Caki2 (cell line): ENCODE measurements around the gene PTK7. TPM values are rescaled to one million over a fixed set of nuclear protein-coding genes. Genes with fewer than 3 reads are reported as not detected.

Experiments
- DNase-seq: peaks from one replicate; pipeline ENCODE4 v3.0.0-alpha.2; 2015; ENCODE audit warnings: low read depth
- in situ Hi-C: cut with HindIII; loops from 2 replicates; pipeline ENCODE4 v1.10.0; 2016; ENCODE audit warnings: low sequenced_read_pairs, low pct_unique_long_range_greater_than_20kb, mixed read lengths
- total RNA-seq: library from RNA; depleted of rRNA; stranded (reverse); fragments of >200 nt; shearing (Covaris generic); gene quantifications from 2 replicates; pipeline ENCODE4 v1.2.3, GENCODE V29; 2014; ENCODE audit warnings: low replicate concordance

Gene PTK7
- total RNA-seq, 1 experiment from 2014 or later: 69.5 TPM

DNA sequence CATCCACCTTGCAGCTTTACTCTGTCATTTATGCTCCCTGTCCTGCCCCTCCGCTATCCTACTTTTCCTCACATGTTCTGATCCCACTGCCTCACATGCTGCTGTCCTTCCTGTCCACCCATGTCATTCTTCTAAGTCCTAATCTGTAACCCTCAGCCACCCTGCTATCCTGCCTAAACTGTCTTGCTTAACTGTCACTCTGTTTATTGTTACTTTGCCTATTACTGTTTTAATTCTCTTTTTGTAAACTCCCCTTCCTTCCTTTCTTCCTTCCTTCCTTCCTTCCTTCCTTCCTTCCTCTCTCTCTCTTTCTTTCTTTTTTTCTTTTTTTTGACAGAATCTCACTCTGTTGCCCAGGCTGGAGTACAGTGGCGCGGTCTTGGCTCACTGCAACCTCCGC is 107.3 kb downstream of the PTK7 start:
- in situ Hi-C loops: no loop called here
- no peak for DNase-seq

DNA sequence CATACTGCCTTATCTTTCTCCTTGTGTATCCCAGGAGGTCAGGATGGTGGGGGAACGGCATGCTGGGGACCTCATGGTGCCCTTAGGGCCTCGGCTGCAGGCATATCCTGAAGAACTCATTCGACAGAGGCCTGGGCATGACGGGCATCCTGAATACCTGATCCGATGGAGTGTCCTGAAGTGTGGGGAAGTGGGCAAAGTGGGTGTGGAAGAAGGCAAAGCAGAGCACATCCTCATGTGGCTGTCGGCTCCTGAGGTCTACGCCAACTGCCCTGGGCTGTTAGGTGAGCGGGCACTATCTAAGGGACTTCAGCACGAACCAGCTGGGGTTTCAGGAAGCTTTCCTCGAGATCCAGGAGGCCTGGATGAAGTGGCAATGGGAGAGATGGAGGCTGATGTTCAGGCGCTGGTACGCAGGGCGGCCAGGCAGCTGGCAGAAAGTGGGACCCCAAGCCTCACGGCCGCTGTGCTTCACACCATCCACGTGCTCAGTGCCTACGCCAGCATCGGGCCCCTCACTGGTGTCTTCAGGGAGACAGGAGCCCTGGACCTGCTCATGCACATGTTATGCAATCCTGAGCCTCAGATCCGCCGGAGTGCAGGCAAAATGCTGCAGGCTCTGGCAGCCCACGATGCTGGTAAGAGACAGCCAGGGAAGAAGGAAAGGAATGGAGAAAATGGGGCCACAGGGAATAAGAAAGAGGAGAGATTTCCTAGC is 108.3 kb downstream of the PTK7 start:
- DNase-seq: no peak
- in situ Hi-C loops: no loop called here

DNA sequence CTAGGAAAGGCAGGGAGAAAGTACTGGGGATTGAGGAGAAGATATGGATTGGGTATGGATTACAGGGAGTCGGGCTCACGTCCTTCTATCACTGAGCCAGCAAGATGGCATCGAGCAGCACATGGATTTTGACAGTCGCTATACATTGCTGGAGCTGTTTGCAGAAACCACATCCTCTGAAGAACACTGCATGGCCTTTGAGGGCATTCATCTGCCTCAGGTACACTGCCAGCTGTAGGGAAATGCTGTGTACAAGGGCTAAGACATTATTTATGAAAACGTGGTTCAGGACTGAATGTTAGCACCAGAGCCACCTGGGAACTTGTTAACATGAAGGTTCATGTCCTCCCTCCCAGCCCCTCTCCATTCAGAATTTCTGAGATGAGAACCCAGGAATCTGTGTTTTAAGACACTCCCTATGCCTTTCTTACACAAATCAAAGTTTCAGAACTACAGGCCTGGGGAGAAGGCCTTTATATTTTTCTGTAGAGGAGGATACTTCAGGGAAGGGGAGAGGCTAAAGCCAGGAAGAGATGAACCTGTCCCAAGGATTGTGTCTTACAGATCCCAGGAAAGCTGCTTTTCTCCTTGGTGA is 109.4 kb downstream of the PTK7 start:
- in situ Hi-C loops: no loop called here
- DNase-seq: no peak

DNA sequence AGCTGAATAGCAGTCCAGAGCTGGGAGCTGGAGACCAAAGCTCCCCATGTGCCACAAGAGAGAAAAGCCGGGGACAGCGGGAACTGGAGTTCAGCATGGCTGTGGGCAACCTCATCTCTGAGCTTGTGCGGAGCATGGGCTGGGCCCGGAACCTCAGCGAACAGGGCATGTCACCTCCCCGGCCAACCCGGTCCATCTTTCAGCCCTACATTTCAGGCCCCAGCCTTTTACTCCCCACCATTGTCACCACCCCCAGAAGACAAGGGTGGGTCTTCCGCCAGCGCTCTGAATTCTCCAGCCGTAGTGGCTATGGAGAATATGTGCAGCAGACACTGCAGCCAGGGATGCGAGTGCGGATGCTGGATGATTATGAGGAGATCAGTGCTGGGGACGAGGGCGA is 109.9 kb downstream of the PTK7 start:
- in situ Hi-C loops: no loop called here

DNA sequence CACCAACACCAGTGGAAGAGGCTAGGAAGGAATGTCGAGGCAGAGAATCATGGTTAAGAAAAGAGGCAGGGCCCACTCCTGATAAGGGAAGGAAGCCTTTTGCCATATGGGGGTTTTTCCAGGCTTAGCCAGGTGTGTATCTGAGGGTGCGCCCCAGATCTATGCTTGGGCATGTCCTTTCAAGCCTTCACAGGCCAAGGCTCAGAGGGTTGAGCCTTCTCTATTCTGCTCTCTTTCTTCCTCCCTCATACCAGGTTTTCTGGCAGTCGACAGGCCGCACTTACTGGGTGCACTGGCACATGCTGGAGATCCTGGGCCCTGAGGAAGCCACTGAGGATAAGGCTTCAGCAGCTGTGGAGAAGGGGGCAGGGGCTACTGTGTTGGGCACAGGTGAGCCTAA is 110.6 kb downstream of the PTK7 start:
- in situ Hi-C loops: no loop called here

More for the DNA sequence above, 109.9 kb downstream of the PTK7 start:
- DNase-seq: no peak

DNA sequence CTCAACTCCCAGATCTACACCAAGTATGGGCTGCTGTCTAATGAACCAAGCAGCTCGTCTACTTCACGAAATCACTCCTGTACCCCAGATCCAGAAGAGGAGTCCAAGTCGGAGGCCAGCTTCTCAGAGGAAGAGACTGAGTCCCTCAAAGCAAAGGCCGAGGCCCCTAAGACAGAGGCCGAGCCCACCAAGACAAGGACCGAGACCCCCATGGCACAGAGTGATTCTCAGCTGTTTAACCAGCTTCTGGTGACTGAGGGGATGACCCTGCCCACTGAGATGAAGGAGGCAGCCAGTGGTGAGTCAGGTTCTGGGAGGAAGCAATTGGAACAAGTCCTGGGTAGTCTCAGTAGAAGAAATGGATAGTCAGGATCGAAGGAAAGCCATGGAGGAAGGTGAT is 111.7 kb downstream of the PTK7 start:
- no peak for DNase-seq
- in situ Hi-C loops: no loop called here

More for the DNA sequence above, 110.6 kb downstream of the PTK7 start:
- DNase-seq: no peak

DNA sequence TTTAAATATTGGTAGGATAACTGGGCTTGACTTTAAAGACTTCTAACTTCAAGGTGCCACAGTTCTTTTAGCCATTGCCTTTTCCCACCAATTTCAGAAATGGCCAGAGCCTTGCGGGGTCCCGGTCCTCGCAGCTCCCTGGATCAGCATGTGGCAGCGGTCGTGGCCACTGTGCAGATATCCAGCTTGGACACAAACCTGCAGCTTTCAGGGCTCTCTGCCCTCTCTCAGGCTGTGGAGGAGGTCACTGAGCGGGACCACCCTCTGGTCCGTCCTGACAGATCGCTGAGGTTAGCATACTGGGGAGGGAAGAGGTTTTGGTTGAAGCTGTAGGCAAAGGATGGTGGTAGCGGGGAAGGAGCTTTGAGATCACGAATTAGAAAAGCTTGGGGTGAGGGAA is 112.3 kb downstream of the PTK7 start:
- in situ Hi-C loops: no loop called here
- DNase-seq: no peak

DNA sequence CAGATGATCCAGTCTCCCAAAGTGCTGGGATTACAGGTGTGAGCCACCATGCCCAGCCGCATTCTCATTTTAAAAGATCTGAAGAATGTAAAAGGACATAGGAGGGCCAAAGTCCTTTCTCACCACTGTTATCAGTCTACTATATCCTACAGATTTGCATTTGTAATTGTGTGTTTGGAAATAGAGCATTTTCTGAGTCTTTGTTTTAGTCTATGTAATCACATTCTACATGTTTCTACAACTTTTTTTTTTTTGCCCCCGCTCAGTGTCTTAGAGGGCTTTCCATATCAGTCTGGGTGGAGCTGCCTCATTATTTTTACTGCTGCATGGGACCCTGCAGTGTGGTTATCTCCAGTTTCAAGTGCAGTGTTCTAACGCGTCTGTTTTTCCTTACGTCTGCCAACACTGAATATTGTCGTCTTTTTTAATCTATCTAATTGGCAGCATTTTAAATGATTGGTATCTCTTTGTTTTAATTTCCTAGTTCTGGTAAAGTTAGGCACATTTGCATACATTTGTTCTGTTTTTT is 113.7 kb downstream of the PTK7 start:
- in situ Hi-C loops: no loop called here
- no peak for DNase-seq

DNA sequence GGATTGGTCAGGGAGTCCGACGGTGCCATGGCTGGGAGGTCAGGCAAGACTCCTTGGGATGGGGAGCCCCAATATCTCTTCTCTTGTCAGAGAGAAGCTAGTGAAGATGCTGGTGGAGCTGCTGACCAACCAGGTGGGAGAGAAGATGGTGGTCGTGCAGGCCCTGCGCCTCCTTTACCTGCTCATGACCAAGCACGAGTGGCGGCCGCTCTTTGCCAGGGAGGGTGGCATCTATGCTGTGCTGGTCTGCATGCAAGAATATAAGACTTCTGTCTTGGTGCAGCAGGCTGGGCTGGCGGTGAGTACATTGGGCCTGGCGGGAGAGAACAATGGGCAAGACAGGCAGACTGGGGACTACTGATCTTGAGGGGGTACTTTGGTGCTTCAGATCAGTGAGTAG is 116.8 kb downstream of the PTK7 start:
- DNase-seq: no peak
- in situ Hi-C loops: no loop called here

DNA sequence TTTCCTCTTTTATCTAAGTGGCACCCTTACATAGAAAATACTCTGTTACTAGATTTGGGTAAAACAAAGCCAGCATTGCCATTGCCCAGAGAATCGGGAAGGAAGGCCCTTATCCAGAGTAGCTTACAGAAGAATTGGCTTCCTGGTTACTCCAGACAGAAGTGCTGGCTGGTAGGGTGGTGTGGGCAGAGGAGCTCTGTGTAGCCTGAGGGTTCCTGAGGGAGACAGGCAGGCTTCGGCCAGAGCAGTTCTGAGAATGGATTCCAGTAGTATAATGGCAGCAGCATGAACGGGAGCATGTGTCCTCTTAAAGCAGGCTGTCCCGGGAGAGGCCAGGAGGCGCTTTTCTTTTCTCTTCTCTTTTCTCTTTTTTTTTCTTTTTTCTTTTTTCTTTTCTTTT is 117.8 kb downstream of the PTK7 start:
- no peak for DNase-seq
- in situ Hi-C loops: no loop called here

DNA sequence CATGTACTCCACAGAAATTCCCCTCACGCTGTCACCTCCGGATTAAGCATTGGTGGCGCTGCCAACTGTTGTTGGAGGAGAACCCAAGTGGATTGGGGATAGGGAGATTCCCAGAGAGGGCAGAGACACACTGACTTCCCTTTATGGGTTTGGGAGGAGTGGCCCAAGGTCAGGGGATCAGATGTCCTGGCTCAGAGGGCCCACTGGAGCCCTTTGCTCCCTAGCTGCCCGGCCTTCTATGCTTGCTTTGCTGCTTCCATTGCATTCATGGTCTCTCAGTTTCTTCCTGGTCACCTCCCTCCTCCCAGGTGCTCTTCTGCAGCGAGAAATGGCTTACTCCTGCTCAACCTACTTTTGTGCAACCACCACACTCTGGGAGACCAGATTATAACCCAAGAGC is 120.2 kb downstream of the PTK7 start:
- in situ Hi-C loops: no loop called here
- DNase-seq: no peak

DNA sequence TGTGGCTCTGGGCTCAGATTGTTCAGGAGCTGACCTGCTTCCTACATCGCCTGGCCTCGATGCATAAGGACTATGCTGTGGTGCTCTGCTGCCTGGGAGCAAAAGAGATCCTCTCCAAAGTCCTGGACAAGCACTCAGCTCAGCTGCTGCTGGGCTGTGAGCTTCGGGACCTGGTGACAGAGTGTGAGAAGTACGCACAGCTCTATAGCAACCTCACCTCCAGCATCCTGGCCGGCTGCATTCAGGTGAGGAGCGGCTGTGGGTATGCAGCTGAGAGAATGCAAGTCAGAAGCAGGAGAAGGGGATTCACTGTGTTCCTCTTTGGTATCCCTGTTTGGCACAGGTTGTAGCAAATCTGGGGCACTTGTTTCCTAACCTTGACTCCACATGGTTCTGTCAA is 123.8 kb downstream of the PTK7 start:
- DNase-seq: no peak
- in situ Hi-C loops: no loop called here

DNA sequence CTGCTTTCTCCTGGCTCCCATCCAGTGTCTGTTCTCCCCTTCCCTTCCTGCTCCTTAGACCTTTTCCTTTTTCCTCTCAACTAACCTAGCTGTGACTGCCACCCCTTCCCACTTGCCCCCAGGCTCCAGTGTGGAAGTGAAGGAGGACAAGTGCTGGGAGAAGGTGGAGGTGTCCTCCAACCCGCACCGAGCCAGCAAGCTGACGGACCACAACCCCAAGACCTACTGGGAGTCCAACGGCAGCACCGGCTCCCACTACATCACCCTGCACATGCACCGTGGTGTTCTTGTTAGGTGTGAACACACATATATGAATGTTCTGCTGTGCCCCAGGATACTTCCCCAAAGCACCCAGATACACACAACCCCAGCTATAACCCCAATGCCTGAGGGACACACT is 124.4 kb downstream of the PTK7 start:
- DNase-seq: no peak
- in situ Hi-C loops: no loop called here

DNA sequence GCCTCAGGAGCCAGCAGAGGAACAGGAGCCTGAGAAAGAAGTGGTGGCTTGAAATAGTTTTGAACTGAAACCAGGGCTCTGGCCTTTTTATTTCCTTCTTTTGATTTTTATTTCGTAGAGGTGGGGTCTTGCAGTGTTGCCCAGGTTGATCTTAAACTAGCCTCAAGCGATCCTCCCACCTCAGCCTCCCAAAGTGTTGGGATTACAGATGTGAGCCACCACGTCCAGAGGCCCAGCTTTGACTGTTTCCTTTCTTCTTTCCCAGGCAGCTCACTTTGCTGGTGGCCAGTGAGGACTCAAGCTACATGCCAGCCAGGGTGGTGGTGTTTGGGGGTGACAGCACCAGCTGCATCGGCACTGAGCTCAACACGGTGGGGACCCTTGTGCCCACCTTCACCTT is 126.3 kb downstream of the PTK7 start:
- in situ Hi-C loops: no loop called here
- DNase-seq: no peak

DNA sequence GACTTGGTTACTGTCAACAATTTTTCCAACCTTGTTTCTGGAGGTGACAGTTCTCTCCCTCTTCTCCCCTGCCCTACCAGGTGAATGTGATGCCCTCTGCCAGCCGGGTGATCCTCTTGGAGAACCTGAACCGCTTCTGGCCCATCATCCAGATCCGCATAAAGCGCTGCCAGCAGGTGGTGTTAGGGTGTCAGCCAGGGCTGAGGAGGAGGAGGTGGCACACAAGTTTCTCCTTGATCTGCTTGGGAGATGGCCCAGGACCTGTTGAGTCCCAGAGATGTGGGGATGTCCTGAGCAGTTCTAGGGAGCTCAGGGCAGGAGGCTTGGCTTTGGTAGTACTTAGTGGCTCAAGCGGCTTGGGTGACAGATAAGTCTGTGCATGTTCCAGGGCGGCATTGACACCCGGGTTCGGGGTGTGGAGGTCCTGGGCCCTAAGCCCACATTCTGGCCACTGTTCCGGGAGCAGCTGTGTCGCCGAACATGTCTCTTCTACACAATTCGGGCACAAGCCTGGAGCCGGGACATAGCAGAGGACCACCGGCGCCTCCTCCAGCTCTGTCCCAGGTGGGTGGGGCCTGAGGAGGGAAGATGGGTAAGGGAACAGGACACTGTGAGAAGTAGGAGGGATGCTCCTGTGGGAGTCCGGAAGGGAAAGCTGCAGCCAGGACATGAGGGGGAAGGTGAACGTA is 127.1 kb downstream of the PTK7 start:
- no peak for DNase-seq
- in situ Hi-C loops: no loop called here

DNA sequence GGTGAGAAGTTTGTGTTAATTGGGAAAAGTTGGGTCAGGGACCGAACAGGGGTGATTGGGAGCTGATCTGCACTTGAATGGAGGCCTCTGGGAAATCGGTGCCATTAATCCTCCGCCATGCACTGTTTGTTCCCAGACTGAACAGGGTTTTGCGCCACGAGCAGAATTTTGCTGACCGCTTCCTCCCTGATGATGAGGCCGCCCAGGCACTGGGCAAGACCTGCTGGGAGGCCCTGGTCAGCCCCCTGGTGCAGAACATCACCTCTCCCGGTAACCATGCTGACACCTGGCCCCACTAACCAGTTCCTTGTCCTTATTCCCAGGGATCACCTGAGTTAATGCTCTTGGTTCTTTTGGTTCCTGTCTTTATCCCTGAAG is 127.6 kb downstream of the PTK7 start:
- in situ Hi-C loops: no loop called here
- no peak for DNase-seq

DNA sequence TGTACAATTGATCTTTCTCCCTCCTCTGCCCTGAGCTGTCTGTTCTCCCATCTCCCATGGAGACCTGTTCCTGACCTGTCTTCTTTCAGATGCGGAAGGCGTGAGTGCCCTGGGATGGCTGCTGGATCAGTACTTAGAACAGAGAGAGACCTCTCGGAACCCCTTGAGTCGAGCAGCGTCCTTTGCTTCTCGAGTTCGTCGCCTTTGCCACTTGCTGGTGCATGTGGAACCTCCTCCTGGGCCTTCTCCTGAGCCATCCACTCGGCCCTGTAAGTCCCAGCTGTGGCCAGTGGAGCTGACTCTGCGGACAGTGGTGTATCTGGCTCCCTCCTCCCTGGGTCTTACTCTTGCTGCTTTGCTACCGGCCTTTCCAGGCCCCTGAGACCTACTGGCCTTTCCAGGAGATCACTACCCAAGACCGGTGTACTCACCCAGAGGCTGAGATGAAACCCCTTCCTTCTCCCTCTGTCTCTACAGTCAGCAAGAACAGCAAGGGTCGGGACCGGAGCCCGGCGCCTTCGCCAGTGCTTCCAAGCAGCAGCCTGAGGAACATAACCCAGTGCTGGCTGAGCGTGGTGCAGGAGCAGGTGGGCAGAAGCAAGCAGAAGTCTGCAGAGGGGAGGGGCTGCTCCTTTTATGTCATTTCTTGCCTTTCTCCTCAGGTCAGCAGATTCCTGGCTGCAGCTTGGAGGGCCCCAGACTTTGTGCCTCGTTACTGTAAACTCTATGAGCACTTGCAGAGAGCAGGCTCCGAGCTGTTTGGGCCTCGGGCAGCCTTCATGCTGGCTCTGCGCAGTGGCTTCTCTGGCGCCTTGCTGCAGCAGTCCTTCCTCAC is 128.4 kb downstream of the PTK7 start:
- in situ Hi-C loops: no loop called here
- no peak for DNase-seq

DNA sequence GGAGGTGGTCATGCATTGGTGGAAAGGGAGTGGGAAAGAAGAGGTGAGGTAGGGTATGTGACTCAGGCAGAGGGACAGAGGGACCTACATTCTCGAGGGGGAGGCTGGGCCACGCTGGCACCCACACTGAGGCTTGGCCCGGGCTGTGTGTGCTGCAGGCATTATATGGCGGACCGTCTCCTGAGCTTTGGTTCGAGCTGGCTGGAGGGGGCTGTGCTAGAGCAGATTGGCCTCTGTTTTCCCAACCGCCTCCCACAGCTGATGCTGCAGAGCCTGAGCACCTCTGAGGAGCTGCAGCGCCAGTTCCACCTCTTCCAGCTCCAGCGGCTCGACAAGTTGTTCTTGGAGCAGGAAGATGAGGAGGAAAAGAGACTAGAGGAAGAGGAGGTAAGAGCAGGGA is 129.7 kb downstream of the PTK7 start:
- no peak for DNase-seq
- in situ Hi-C loops: no loop called here

DNA sequence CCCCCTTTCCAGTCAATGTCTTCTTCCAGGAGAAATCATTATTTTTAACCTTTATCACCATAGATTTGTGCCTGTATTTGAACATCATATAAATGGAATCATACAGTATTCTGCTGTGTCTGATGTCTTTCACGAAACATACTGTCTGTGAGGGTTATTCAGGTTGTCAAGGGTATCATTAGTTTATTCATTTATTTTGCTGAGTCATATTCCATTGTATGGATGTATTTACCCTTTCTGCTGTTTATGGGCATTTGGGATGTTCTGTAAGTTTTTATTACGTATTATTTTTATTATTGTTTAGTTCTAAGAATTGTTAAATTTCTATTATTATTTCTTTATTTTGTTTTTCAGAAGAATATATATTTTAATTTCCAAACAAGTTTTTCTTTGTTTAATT is 131.2 kb downstream of the PTK7 start:
- in situ Hi-C loops: no loop called here
- DNase-seq: no peak
